AG04449 (cell line): Measurements from ENCODE around the gene NLRP14.
A peak's percentile ranks its signal among the peaks of the same experiment; 100 is the strongest.

Experiments used
- CTCF ChIA-PET: fragments of 350-600 bp; formaldehyde crosslinking; extraction: SDS; loops from one replicate; lab custom pipeline; 2021; ENCODE audit warnings: antibody characterized with exemption; lab: Yijun Ruan, JAX
- POLR2A ChIA-PET: fragments of 400-600, 350-600 bp; formaldehyde crosslinking; extraction: SDS; loops from one replicate; lab custom pipeline; 2020; ENCODE audit warnings: antibody characterized with exemption, inconsistent platforms; lab: Yijun Ruan, JAX
- DNase-seq: peaks from one replicate; pipeline ENCODE4 v3.0.0-alpha.2; 2010; ENCODE audit warnings: low read depth, low spot score
- H3K4me3 ChIP-seq: 2 replicates; pipeline ENCODE4 v1.5.1; 2011; ENCODE audit warnings: low read depth, mild to moderate bottlenecking, control low read depth, low read length
- CTCF ChIP-seq: IDR thresholded peaks from one replicate; pipeline ENCODE4 v1.5.1; 2011; ENCODE audit warnings: mild to moderate bottlenecking, moderate library complexity, low read length, control low read depth, inconsistent platforms; ENCODE audit not compliant: insufficient read depth; ENCODE audit errors: missing control alignments

Gene NLRP14

DNA sequence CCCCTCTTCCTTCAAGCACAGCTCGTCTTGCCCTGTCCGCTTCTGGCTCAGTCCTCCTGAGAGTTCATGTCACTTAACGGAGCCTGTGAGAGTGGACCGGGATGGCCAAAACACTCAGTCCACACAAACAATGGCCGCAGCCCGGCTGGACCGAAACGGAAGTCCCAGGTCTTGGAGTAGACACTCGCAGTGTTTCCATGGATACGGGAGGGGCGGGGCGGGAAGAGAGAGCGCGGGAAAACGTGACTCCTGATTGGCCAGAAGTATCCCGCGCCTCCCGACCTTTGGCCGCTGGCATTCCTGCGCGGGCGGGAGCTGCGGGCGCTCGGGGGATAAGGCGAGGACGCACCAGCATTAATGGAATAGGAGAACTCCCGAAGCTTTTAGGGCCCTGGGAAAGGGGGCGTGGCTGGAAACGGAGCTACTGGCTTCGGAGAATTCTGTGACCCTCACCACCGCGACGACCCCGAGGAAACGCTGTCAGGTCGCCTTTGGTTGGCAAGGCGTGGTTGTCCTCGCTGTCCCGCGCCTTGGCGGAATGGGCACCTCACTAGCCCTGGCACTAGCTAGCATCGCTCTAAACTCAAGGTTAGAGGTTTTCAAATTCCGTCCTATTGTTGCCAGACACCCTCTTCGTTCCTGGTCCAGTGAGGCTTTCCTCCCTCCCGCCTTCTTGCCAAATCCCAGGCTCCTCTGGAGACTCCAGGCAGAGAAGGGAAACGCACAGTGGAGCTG is at the start of gene NLRP14, which contains the start of gene ZNF214:
Gene NLRP14 (plus strand): TSS at position 297 of the 735 bp plus-strand sequence. CDS start 18,108 bp downstream, outside the sequence.
Gene ZNF214 (minus strand): TSS at position 164 of the 735 bp plus-strand sequence. CDS start 17,511 bp downstream, outside the sequence.
- ChIA-PET CTCF (interaction anchor here (1.3 to 2.9 kb wide), 4 partner anchors 26 to 316 kb away, joined by 3 to 15 read pairs (median 5); no protein-coding TSS in a partner anchor), POLR2A (interaction anchor here (0.6 kb wide), 1 partner anchor 93 kb away, joined by 3 read pairs; no protein-coding TSS in a partner anchor)
- peak; percentile 46 for DNase-seq
- peak within 1 kb of the TSS; percentile 84 for H3K4me3 ChIP-seq
- TF ChIP-seq CTCF: no peak

DNA sequence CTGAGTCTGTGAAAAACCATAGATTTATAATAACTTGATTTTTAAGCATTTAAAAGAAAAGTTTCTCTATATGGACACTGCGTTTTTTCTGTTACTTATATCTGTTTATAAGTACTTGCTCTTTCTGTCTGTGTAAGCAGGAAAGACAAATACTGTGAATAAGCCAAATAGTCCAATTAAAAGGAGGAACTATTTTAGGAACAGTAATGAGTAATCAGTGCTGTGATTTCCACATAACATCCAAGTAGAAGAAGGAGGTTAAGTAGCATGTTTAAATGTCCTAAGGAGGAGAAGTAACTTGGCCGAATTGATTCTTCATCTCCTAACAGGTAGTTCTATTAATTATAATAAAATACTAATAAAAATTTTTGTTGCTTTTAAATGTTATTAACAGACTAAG is 40.9 kb upstream of the NLRP14 start:
- no peak overlapping the region for H3K4me3 ChIP-seq
- CTCF ChIA-PET: interaction anchor here (0.9 kb wide), 1 partner anchor 167 kb away, joined by 3 read pairs; no protein-coding TSS in a partner anchor
- DNase-seq: no peak
- TF ChIP-seq CTCF: no peak
- POLR2A ChIA-PET: no interaction called here

DNA sequence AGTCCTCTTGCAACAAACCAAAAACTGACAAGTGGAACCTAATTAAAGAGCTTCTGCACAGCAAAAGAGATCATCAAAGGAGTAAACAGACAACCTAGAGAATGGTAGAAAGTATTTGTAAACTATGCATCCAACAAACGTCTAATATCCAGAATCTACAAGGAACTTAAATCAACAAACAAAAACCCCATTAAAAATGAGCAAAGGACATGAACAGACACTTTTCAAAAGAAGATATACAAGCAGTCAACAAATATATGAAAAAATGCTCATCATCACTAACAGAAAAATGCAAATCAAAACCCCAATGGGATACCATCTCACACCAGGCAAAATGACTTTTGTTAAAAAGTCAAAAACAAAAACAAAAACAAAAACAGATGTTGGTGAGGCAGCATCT is 33.8 kb upstream of the NLRP14 start:
- ChIA-PET POLR2A (no interaction called here), CTCF (no interaction called here)
- H3K4me3 ChIP-seq: no peak overlapping the region
- TF ChIP-seq CTCF: no peak
- DNase-seq: no peak

DNA sequence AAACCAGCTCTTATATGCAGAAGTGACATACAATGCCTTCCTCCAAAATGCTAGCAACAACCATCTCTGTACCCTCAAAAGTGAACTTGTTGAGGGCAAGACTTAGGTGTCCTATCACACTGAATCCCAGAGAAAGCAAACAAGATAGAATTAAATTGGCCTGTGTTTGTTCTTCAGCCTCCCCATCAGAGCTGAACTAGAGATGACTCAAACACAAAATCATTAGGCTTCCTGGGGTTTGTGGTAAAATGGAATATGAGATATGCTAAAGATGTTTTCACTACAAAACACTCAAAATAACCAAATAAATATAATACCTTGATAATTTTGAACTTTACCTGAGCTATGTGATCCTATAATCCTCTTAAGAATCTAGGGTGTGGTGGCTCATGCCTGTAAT is 31.8 kb upstream of the NLRP14 start:
- ChIA-PET CTCF (interaction anchor here (1.4 kb wide), 1 partner anchor 13 kb away, joined by 5 read pairs; no protein-coding TSS in a partner anchor), POLR2A (no interaction called here)
- TF ChIP-seq CTCF: no peak
- H3K4me3 ChIP-seq: no peak overlapping the region
- no peak for DNase-seq

DNA sequence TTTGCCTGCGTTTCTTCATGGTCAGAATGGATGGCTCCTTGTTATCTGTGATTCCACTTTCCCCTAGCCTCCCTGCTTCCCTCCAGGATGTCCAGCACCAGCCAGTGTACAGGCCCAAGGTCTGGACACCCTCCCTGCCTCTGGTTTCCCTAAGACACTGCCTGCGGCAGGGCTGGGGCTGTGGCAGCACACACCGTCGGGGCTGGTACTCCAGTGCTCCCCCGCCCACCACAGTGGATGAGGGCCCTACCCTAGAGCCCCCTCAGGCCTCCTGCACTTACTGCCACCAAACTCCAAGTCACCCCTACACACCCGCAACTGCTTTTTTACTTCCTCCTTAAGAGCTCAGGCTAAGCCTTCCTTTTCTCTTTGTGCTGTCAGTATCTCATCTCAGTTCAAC is 29.1 kb upstream of the NLRP14 start:
- no peak overlapping the region for H3K4me3 ChIP-seq
- ChIA-PET CTCF (interaction anchor here (2.8 kb wide), 1 partner anchor 15 kb away, joined by 7 read pairs; no protein-coding TSS in a partner anchor), POLR2A (no interaction called here)
- no peak for DNase-seq
- TF ChIP-seq CTCF: no peak

- no peak for TF ChIP-seq CTCF
- CTCF ChIA-PET: interaction anchor here (0.9 to 4.5 kb wide), 3 partner anchors 14 to 181 kb away, joined by 3 to 21 read pairs (median 7); no protein-coding TSS in a partner anchor
- no peak for DNase-seq
- POLR2A ChIA-PET: no interaction called here
- no peak overlapping the region for H3K4me3 ChIP-seq
Observed at GRCh38 chr11:6992026-6992425, 28.3 kb upstream of the NLRP14 start.
